Prostate gland (tissue), 2 donors: Measurements from ENCODE around the gene ACTN1.

Source experiments
- CTCF ChIP-seq, 4 experiments: fragments of 200-600 bp in 2 of 4; fragments of 450-650 bp in 2 of 4; sonication (generic) in 2 of 4; IDR thresholded peaks; 1 replicate in 3 of 4; 2 replicates in 1 of 4; pipeline ENCODE4 v1.5.1; 2016 to 2019; ENCODE audit warnings: antibody characterized with exemption in 4 of 4, mild to moderate bottlenecking in 2 of 4, moderate library complexity in 2 of 4
- POLR2A ChIP-seq: fragments of 450-650 bp; IDR thresholded peaks from one replicate; pipeline ENCODE4 v1.6.1; 2016; ENCODE audit warnings: antibody characterized with exemption, mild to moderate bottlenecking
- POLR2AphosphoS5 ChIP-seq: sonication (generic); formaldehyde crosslinking; IDR thresholded peaks from one replicate; pipeline ENCODE4 v1.6.1; 2017; ENCODE audit warnings: antibody characterized with exemption

DNA sequence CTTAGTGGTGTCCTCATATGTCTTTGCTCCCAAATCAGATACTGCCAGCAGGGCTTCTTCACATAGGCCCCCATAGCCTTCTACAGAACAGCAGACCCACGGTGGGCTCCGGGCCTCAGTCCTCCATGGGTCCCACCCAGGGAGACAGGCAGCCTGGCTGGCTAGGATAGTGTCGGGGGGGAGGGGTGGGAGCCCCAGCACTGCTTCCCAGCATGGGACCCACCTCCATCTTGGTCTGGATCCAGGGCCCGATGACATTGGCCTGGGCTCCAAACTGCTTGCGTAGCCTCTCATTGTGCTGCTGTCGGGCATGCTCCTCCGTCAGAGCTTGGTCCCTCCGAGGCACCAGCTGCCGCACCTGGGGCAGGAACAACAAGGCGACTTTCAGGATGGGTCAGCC lies 96.9 kb downstream of the ACTN1 start:
- no peak for TF ChIP-seq POLR2A
- TF ChIP-seq POLR2AphosphoS5, result no peak
- TF ChIP-seq CTCF (IDR thresholded peaks at IDR 0.05), result no peak
